HG02840 (cell line): ENCODE measurements around the gene CEND1.

ENCODE experiments used
- ATAC-seq: cut with Tn5 transposase; IDR thresholded peaks from one replicate; pipeline ENCODE4 v1.9.1; 2021; ENCODE audit warnings: mild to moderate bottlenecking, moderate library complexity, moderate number of reproducible peaks; ENCODE audit not compliant: unreplicated experiment, low FRiP score

The CEND1 gene

GRCh38 chr11:789943-790342, at the start of gene CEND1:
CEND1 (minus strand) TSS chr11:790090; CDS start chr11:788576, 1,514 bp downstream.
- ATAC-seq, result no peak

- ATAC-seq, result no peak
Observed at GRCh38 chr11:839280-839623, 49.4 kb upstream of the CEND1 start.

- ATAC-seq, result no peak
Observed at GRCh38 chr11:838441-839279, 48.8 kb upstream of the CEND1 start.

GRCh38 chr11:837990-838307, 48.1 kb upstream of the CEND1 start:
- ATAC-seq, result no peak

- ATAC-seq, result no peak
Observed at GRCh38 chr11:837189-837989, 47.5 kb upstream of the CEND1 start.

- no peak for ATAC-seq
Observed at GRCh38 chr11:836700-837099, 46.8 kb upstream of the CEND1 start.

GRCh38 chr11:836274-836673, 46.4 kb upstream of the CEND1 start:
- no peak for ATAC-seq

- ATAC-seq, result no peak
Observed at GRCh38 chr11:834371-835316, 44.8 kb upstream of the CEND1 start.

GRCh38 chr11:833849-834311, 44.0 kb upstream of the CEND1 start:
- no peak for ATAC-seq

- ATAC-seq, result no peak
Observed at GRCh38 chr11:833114-833791, 43.4 kb upstream of the CEND1 start.

- ATAC-seq, result no peak
Observed at GRCh38 chr11:832529-833113, 42.7 kb upstream of the CEND1 start, which contains the start of gene CD151. CD151 (plus strand) TSS chr11:832952; CDS start chr11:836070, 3,118 bp downstream.

- no peak for ATAC-seq
Observed at GRCh38 chr11:831961-832528, 42.2 kb upstream of the CEND1 start.

GRCh38 chr11:831118-831864, 41.4 kb upstream of the CEND1 start:
- no peak for ATAC-seq

- no peak for ATAC-seq
Observed at GRCh38 chr11:830295-831117, 40.6 kb upstream of the CEND1 start.

- ATAC-seq, result no peak
Observed at GRCh38 chr11:829847-830294, 40.0 kb upstream of the CEND1 start.

- ATAC-seq, result no peak
Observed at GRCh38 chr11:829176-829846, 39.4 kb upstream of the CEND1 start.

- no peak for ATAC-seq
Observed at GRCh38 chr11:828506-829175, 38.8 kb upstream of the CEND1 start.
